HEK293 (cell line): Measurements from ENCODE around the gene ADK.

Experiments
- MZF1 ChIP-seq: fragments of 450-650 bp; formaldehyde crosslinking; IDR thresholded peaks from 2 replicates; pipeline ENCODE4 v1.5.1; 2017; ENCODE audit warnings: missing biosample characterization, missing genetic modification characterization, borderline replicate concordance
- SALL2 ChIP-seq: fragments of 450-650 bp; formaldehyde crosslinking; IDR thresholded peaks from 2 replicates; pipeline ENCODE4 v1.5.0; 2017; ENCODE audit warnings: missing biosample characterization, mild to moderate bottlenecking, missing genetic modification characterization, borderline replicate concordance
- ZBTB21 ChIP-seq: fragments of 450-650 bp; formaldehyde crosslinking; IDR thresholded peaks from 2 replicates; pipeline ENCODE4 v1.5.1; 2017; ENCODE audit warnings: missing biosample characterization, missing genetic modification characterization
- ZNF133 ChIP-seq: fragments of 450-650 bp; formaldehyde crosslinking; IDR thresholded peaks from 2 replicates; pipeline ENCODE4 v1.5.1; 2016; ENCODE audit warnings: missing biosample characterization, missing genetic modification characterization
- ZNF274 ChIP-seq, 2 experiments: fragments of 200-500 bp in 1 of 2; fragments of 450-650 bp in 1 of 2; sonication (Bioruptor generic) in 1 of 2; formaldehyde crosslinking in 1 of 2; IDR thresholded peaks; 2 replicates each; pipeline versions ENCODE4 v1.5.1 to v1.6.1; 2014 to 2016; ENCODE audit warnings: borderline replicate concordance in 1 of 2, inconsistent platforms in 1 of 2, low read length in 1 of 2, missing biosample characterization in 1 of 2, missing genetic modification characterization in 1 of 2
- TF ChIP-seq, protein P1 (sequence below): fragments of 450-650 bp; formaldehyde crosslinking; IDR thresholded peaks from 2 replicates; pipeline ENCODE4 v1.5.1; 2016; ENCODE audit warnings: missing biosample characterization, missing genetic modification characterization

DNA sequence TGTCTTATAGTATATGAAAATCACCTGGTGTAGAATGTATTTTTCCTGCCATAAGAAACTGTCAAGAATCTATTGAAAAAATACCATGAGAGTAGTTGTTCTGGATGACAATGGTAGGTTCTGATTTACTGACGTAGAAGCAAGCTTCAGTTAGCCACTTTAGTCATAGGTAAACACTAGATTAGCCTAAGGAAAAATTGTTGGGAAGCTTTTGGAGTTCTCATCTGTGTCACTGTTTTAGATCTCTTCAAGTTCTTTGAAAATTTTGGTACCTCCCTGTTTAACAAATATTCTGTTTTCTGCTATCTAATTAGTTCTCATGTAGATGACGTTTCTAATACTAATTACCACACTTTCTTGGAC lies 131.8 kb downstream of the ADK start:
- TF ChIP-seq, protein P1, sequence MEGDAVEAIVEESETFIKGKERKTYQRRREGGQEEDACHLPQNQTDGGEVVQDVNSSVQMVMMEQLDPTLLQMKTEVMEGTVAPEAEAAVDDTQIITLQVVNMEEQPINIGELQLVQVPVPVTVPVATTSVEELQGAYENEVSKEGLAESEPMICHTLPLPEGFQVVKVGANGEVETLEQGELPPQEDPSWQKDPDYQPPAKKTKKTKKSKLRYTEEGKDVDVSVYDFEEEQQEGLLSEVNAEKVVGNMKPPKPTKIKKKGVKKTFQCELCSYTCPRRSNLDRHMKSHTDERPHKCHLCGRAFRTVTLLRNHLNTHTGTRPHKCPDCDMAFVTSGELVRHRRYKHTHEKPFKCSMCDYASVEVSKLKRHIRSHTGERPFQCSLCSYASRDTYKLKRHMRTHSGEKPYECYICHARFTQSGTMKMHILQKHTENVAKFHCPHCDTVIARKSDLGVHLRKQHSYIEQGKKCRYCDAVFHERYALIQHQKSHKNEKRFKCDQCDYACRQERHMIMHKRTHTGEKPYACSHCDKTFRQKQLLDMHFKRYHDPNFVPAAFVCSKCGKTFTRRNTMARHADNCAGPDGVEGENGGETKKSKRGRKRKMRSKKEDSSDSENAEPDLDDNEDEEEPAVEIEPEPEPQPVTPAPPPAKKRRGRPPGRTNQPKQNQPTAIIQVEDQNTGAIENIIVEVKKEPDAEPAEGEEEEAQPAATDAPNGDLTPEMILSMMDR (tag by site-specific recombination), result no peak
- TF ChIP-seq MZF1 (tag by site-specific recombination) (no peak), SALL2 (tag by site-specific recombination) (no peak), ZNF133 (no peak), ZBTB21 (tag by site-specific recombination) (no peak), ZNF274 (IDR thresholded peaks at IDR 0.05; ENCODE audit: low read length) (no peak), ZNF274 (tag by site-specific recombination; IDR thresholded peaks at IDR 0.05; ENCODE audit: borderline replicate concordance) (no peak)
